Measurements from ENCODE around the gene HSD17B12.

Gene HSD17B12

DNA sequence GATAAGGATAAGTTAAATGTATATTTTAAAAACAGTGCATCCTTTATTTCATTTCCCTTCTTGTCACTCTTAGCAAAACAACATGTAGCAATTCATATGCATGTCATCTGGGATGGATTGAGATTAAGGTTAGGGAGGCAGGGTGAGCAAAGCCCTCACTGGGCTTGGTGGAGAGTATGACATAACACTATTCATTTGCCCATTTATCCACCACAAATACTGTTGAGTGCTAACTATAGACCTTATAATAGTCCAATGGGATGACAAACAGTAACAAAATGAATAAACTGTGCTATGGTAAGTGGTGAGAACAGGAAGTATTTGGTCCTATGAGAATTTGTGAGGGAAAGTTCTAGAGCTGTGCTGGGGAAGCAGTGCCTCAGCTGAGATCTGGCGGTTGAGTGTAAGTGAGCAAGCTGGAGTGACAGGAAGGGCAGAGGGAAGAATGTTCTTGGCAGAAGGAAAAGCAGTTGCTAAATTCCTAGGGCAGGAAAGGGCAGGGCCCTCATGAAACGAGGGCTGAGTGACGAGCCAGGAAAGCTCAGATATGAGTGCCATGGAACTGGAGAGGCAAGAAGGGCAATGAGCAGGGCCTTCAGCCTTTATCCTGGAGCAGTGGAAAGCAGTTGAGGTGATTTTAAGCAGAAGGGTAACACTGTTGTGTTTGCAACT is 6.7 kb downstream of the HSD17B12 start:
- no peak for DNase-seq

DNA sequence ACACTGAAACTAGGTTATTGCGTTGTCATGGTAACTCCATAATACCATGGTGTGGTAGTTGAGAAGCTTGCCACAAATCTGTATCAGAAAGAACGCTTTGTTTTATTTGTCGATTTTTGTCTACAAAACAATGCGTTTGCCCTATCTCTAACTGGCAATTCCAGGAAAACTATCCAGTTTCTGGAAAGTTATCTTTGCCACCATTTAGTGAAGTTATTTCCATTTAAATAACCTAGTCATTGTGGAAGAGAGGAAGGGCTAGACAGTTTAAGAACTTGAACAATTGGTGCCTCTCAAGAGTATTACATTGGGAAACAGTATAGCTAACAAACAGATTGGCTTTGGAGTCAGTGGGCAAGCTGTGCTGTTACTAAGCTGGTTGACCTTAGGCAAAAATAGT is 7.9 kb downstream of the HSD17B12 start:
- DNase-seq, result no peak

DNA sequence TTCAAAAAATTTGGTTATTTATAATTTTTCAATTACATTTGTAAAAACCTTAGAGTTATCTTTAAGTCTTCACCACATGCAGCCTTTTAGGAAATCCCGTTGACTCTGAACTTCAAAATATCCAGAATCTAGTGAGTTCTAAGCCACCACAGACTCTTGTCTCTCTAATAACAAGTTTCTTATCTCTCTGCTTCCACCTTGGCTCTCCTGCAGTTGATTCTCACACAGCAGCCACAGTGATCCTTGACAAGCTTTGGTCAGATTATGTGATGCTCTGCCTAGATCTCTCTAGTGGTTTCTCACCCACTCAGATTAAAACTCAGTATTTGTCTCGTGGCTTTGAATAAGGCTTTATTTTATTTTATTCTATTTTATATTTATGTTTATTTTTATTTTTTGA is 8.6 kb downstream of the HSD17B12 start:
- no peak for DNase-seq

- DNase-seq, result no peak
These were observed 10.6 kb downstream of the HSD17B12 start for GRCh38 chr11:43690929-43691725.

GRCh38 chr11:43691806-43692205 is 11.3 kb downstream of the HSD17B12 start:
- DNase-seq, result no peak

DNA sequence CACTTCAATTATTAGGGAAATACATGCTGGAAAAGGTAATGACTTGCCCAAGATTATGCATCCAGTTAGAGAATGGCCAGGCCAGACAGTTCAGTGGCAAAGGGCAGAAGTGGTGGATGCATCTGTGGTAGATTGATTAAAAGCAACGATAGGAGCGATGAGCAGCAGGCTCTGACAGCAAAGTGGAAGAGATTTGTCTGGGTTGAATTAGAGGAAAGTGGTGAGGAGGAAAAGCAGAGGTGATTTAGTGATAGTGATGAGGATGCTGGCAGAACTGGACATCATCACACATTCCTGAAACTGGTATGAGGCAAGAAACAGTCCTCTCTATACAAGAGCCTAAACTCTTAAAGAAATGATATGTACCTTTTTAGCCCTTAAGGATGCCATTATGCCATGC is 12.5 kb downstream of the HSD17B12 start:
- no peak for DNase-seq

DNA sequence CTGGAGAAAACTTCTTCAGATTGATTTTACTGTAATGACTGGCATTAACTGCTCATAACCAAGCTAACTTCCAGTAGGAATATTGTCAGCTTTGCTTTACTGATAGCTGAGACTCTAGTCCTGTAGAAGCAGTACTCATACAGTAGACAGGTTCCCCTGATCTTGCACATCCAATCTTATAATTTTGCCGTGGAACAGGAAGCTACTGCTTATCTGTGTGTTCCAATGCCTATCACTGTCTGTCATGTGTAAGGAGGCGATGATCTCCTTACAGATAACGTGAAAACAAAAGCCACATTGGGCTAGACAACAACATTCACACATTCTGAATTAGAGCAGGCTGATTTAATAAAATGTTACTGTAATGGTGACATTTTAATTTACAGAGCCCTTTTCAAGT is 13.2 kb downstream of the HSD17B12 start:
- no peak for DNase-seq

GRCh38 chr11:43694477-43694876 is 13.9 kb downstream of the HSD17B12 start:
- DNase-seq, result no peak

DNA sequence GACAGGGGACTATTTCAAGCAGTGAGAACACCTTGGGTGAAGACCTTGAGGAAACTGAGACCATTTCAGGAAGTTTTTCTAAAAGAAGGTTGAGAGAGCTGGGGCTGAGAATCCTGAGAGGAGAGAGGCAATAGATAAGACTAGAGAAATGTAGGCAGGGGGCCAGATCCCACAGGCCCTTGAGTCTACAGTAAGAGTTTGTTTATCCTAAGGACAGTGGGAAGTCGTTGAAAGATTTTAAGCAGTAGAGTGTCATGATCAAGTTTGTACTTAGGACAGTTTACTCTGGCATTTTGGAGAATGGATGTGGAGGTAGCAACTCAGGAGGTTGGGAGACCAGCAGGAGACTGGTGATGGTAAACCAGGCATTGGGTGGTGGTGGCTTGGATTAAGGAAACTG is 17.1 kb downstream of the HSD17B12 start:
- DNase-seq, result no peak

- no peak for DNase-seq
These were observed 19.3 kb downstream of the HSD17B12 start for GRCh38 chr11:43699870-43700269.

GRCh38 chr11:43706631-43707030 is 26.1 kb downstream of the HSD17B12 start:
- no peak for DNase-seq

DNA sequence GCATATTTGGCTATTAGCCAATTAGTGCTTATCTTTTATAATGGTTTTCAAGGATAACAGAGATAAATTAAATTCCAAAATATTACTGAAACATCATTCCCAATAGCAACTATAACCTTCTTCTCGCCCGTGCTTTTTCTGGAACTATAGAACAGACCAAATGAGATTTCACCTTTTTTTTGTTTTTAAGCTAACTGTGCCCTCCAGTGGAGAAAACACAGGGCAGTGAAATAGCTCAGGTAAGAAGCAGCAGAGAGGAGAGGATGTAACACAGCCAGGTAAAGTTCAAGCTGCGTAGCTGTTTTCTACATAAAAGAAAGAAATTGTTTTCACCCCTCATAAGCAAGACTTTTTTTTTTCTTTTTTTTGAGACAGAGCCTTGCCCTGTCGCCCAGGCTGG is 28.2 kb downstream of the HSD17B12 start:
- no peak for DNase-seq

GRCh38 chr11:43709689-43710088 is 29.2 kb downstream of the HSD17B12 start:
- DNase-seq, result no peak

- no peak for DNase-seq
These were observed 32.1 kb downstream of the HSD17B12 start for GRCh38 chr11:43712676-43713075.

- DNase-seq, result no peak
These were observed 37.8 kb downstream of the HSD17B12 start for GRCh38 chr11:43718373-43718772.

- DNase-seq, result no peak
These were observed 43.1 kb downstream of the HSD17B12 start for GRCh38 chr11:43723617-43724016.

DNA sequence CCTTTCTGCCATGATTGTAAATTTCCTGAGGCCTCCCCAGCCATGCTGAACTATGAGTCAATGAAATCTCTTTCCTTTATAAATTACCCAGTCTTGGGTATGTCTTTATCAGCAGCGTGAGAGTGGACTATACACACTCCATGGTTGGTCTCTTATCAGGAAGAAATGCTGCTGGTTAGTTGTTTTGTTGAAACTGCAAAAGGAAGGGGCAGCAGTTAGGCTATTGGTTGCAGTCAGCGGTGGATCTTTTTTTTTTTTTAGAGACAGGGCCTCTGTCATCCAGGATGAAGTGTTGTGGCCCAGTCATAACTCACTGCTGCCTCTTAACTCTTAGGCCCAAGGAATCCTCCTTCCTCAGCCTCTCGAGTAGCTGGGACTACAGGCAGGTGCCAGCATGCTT is 51.7 kb downstream of the HSD17B12 start:
- no peak for DNase-seq

- no peak for DNase-seq
These were observed 53.7 kb downstream of the HSD17B12 start for GRCh38 chr11:43734256-43734655.

GRCh38 chr11:43735115-43735514 is 54.6 kb downstream of the HSD17B12 start:
- no peak for DNase-seq

DNA sequence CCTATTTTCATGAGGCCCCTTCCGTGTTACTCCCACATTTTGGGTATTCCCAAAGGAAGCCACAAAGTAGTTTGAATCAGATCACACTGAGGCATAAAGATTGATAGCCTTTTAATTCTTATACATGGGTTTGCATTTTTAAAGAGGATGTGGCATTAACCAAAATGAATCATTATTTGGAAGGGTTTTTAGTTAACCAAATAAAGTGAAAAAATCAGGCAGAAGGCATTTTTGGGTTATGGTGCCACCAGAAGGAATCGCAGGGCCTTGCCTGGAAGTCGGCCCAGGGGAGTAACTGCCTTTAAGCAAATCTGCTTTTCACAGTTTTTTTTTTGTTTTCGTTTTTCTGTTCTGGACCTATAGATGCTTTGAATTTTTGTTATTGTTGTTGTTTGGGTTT is 55.4 kb downstream of the HSD17B12 start:
- no peak for DNase-seq

- DNase-seq, result peak in 1 of 56 donors; percentile 3
These were observed 56.1 kb downstream of the HSD17B12 start for GRCh38 chr11:43736502-43737200.

- DNase-seq, result no peak
These were observed 56.7 kb downstream of the HSD17B12 start for GRCh38 chr11:43737201-43737590.

Data from amygdala (tissue), 56 donors.